Thoracic aorta (tissue), 2 donors: Measurements from ENCODE around the gene STING1. TPM values are rescaled to one million over a fixed set of nuclear protein-coding genes. Genes with fewer than 3 reads are reported as not detected.
A peak's percentile ranks its signal among the peaks of the same experiment; 100 is the strongest.
"Not testable (repeated sequence)": the region's sequence is repeated elsewhere in the genome, so short reads cannot be mapped to it uniquely, and the experiment has no call there.

Source experiments
- ATAC-seq: fragments of 150-250 bp; one replicate; pipeline ENCODE4 v1.8.0; 2017; ENCODE audit warnings: low read depth; ENCODE audit not compliant: insufficient number of reproducible peaks, low FRiP score
- DNase-seq: peaks from one replicate; pipeline ENCODE4 v3.0.0-alpha.2; 2020; ENCODE audit warnings: low spot score
- H3K27ac ChIP-seq, 2 donors: fragments of 200-600 bp; sonication (generic); 1 replicate in 1 of 2; 2 replicates in 1 of 2; pipeline ENCODE4 v1.5.1; 2016; ENCODE audit warnings: mild to moderate bottlenecking in 2 of 2, moderate library complexity in 2 of 2
- H3K27me3 ChIP-seq: fragments of 200-600 bp; sonication (generic); replicated peaks from 2 replicates; pipeline ENCODE4 v1.6.0; 2016; ENCODE audit warnings: mild to moderate bottlenecking; ENCODE audit not compliant: insufficient read depth
- H3K36me3 ChIP-seq: fragments of 200-600 bp; sonication (generic); one replicate; pipeline ENCODE4 v1.5.1; 2016
- H3K4me1 ChIP-seq, 2 donors: fragments of 200-600 bp; sonication (generic); 1 replicate in 1 of 2; 2 replicates in 1 of 2; pipeline versions ENCODE4 v1.5.1 to v1.6.0; 2016; ENCODE audit warnings: low read depth in 2 of 2, mild to moderate bottlenecking in 1 of 2; ENCODE audit not compliant: control insufficient read depth in 1 of 2
- H3K4me3 ChIP-seq: fragments of 200-600 bp; sonication (generic); 2 replicates; pipeline ENCODE4 v1.5.1; 2016; ENCODE audit warnings: mild to moderate bottlenecking
- H3K9me3 ChIP-seq: fragments of 200-600 bp; sonication (generic); 2 replicates; pipeline ENCODE4 v1.5.1; 2016
- total RNA-seq, 2 donors: library from RNA; depleted of rRNA; stranded (reverse); fragments of >200 nt; gene quantifications; one replicate each; pipeline versions ENCODE4 v1.1.0 to v1.2.3, GENCODE V29; 2016
- TF ChIP-seq, protein P1 (sequence below): fragments of 200-600 bp; sonication (generic); IDR thresholded peaks from one replicate; pipeline ENCODE4 v1.5.1; 2019; ENCODE audit warnings: antibody characterized with exemption

STING1 gene
- total RNA-seq, 2 donors from 2014 or later, result 100 to 202 TPM

DNA sequence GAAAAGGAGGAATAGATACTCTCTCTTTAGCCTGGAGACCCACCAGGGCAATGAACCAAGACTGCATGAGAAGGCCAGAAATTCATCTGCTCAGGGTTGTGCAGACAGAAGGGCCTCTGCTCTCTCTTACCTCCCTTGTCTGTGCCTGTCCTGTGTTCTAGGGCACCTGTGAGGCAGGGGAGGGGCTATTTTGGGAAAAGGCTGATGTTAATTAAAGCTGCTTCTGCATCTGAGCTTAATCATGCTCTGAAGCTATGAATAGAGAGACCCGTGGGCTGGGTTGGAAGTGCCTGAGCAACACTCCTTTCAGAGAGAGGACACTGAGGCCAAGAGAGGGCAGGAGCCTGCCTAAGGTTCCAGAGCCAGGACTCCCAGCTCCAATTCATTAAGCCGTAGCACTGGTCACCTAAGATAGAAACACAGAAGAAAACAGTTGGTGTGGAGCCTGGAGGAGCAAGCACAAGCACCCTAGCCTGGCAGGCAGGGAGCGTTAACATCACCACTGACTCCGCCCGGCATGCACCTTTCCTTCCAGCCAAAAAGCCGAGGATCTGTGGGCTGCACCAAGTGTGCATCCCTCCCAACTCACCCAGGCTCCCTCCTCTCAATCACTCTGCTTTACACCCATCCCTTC, 31.4 kb upstream of the STING1 start:
- TF ChIP-seq, protein P1, sequence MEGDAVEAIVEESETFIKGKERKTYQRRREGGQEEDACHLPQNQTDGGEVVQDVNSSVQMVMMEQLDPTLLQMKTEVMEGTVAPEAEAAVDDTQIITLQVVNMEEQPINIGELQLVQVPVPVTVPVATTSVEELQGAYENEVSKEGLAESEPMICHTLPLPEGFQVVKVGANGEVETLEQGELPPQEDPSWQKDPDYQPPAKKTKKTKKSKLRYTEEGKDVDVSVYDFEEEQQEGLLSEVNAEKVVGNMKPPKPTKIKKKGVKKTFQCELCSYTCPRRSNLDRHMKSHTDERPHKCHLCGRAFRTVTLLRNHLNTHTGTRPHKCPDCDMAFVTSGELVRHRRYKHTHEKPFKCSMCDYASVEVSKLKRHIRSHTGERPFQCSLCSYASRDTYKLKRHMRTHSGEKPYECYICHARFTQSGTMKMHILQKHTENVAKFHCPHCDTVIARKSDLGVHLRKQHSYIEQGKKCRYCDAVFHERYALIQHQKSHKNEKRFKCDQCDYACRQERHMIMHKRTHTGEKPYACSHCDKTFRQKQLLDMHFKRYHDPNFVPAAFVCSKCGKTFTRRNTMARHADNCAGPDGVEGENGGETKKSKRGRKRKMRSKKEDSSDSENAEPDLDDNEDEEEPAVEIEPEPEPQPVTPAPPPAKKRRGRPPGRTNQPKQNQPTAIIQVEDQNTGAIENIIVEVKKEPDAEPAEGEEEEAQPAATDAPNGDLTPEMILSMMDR, result peak; percentile 4
- Histone ChIP-seq H3K4me1 (peaks cover 0 to 5% of the 10 kb centered on the region in 2 donors), H3K9me3 (no peaks in the 10 kb centered on the region), H3K27me3 (no peaks in the 10 kb centered on the region), H3K36me3 (no peaks in the 10 kb centered on the region), H3K27ac (no peak overlapping the region), H3K4me3 (no peak overlapping the region)
- DNase-seq (no peak), ATAC-seq (no peak)

DNA sequence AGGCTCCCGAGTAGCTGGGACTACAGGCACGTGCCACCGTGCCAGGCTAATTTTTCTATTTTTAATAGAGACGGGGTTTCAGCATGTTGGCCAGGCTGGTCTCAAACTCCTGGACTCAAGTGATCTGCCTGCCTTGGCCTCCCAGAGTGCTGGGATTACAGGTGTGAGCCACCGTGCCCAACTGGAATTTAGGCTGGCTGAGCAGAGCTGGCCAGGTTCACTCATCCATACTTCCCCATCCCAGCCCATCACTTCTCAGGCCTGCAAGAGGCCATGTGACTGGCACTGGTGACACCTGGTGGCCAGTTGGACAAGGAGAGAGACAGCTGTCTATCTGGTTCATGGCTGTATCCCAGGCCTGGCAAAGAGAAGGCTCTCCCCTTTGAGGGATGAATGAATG, 30.9 kb upstream of the STING1 start:
- H3K36me3 ChIP-seq, H3K4me1 ChIP-seq, H3K27ac ChIP-seq, ATAC-seq, H3K9me3 ChIP-seq, H3K4me3 ChIP-seq, H3K27me3 ChIP-seq: not testable (repeated sequence)
- TF ChIP-seq, protein P1, result peak; percentile 74
- peak; percentile 54 for DNase-seq

DNA sequence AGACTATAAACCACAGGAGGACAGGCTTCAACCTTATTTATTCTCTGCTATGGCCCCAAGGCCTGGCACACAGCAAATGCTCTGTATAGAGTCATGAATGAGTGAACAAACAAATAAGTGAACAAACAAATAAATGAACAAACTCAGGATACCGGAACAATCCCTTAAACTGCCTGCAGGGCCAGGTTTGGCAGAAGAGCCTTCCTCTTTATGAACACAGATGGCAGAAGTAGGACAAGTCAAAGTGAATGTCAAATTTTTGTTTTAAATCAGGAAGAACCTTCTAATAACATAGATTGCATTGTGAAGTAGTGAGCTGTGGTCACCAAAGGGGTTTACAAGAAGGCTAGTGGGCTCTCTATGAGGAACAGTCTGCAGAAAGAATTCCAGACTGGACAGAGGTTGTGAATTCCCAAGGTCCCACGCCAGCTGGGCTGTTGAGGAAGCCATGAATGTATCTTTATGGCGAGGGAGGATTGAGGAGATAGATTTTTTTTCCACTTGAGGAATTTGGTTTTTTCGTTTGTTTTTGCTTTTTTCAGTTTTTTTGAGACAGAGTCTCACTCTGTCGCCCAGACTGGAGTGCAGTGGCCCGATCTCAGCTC, 30.3 kb upstream of the STING1 start:
- Histone ChIP-seq H3K36me3 (no peaks in the 10 kb centered on the region), H3K9me3 (no peaks in the 10 kb centered on the region), H3K4me3 (no peak overlapping the region), H3K27ac (no peak overlapping the region), H3K4me1 (no peaks in the 10 kb centered on the region), H3K27me3 (no peaks in the 10 kb centered on the region)
- TF ChIP-seq, protein P1, result no peak
- ATAC-seq (no peak), DNase-seq (no peak)

DNA sequence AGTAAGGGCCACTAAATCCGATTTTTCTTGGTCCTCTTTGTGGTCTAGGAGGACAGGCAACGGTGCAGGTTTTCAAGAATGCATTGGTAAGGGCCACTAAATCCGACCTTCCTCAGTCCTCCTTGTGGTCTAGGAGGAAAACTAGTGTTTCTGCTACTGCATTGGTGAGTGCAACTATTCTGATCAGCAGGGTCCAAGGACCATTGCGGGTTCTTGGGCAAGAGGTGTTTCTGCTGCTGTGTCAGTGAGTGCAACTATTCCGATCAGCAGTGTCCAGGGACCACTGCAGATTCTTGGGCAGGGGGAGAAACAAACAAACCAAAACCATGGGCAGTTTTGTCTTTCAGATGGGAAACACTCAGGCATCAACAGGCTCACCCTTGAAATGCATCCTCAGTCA, 22.2 kb upstream of the STING1 start:
- not testable (repeated sequence) for H3K9me3 ChIP-seq, H3K27ac ChIP-seq, H3K4me1 ChIP-seq, ATAC-seq, DNase-seq, H3K4me3 ChIP-seq, H3K27me3 ChIP-seq, H3K36me3 ChIP-seq

DNA sequence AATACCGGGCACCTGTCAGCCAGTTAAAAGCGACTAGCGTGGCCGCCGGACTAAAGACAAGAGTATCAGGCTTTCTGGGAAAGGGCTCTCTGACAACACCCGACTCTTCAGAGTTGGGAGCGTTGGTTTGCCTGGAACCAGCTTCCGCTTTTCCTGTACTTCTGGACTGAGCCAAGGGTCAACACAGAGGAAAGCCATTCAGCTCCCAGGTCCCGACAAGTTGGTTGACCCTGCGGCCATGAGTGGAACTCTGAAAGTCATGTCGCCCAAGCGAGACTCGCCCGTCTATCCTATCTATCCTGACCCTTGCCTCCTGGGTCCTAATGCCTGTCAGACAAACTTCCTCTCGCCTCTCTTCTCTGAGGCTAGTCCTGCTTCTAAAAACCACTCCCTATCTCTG, 21.3 kb upstream of the STING1 start:
- ATAC-seq, H3K36me3 ChIP-seq, H3K4me1 ChIP-seq, H3K27me3 ChIP-seq, DNase-seq, H3K27ac ChIP-seq, H3K4me3 ChIP-seq, H3K9me3 ChIP-seq: not testable (repeated sequence)

DNA sequence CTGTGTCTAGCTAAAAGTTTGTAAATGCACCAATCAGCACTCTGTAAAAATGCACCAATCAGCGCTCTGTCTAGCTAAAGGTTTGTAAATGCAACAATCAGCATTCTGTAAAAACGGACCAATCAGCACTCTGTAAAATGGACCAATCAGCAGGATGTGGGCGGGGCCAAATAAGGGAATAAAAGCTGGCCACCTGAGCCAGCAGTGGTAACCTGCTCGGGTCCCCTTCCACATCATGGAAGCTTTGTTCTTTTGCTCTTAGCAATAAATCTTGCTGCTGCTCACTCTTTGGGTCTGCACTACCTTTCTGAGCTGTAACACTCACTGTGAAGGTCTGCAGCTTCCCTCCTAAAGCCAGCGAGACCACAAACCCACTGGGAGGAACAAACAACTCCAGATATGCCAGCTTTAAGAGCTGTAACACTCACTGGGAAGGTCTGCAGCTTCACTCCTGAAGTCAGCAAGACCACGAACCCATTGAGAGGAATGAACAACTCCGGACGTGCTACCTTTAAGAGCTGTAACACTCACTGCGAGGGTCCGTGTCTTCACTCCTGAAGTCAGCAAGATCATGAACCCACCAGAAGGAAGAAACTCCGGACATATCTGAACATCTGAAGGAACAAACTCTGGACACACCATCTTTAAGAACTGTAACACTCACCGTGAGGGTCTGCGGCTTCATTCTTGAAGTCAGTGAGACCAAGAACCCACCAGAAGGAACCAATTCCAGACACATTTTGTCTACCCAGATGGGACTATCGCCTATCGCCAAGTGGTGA, 20.7 kb upstream of the STING1 start:
- not testable (repeated sequence) for ATAC-seq, H3K36me3 ChIP-seq, H3K27me3 ChIP-seq, H3K9me3 ChIP-seq, H3K27ac ChIP-seq, H3K4me3 ChIP-seq, H3K4me1 ChIP-seq, DNase-seq
